Renal pelvis (tissue), 4 donors: ENCODE results near the gene MANSC1. TPM values are rescaled to one million over a fixed set of nuclear protein-coding genes. Genes with fewer than 3 reads are reported as not detected.

ENCODE experiments used
- DNase-seq: peaks from one replicate; pipeline ENCODE4 v3.0.0-alpha.2; 2013
- polyA plus RNA-seq, 3 donors: library from polyadenylated mRNA; unstranded; fragments of 120-200 nt; gene quantifications; one replicate each; pipeline ENCODE4 v1.2.1, GENCODE V29; 2013; ENCODE audit not compliant: insufficient read length in 3 of 3

The MANSC1 gene
- polyA plus RNA-seq, 3 donors, result 28.0 to 31.2 (median 29.9) TPM

DNA sequence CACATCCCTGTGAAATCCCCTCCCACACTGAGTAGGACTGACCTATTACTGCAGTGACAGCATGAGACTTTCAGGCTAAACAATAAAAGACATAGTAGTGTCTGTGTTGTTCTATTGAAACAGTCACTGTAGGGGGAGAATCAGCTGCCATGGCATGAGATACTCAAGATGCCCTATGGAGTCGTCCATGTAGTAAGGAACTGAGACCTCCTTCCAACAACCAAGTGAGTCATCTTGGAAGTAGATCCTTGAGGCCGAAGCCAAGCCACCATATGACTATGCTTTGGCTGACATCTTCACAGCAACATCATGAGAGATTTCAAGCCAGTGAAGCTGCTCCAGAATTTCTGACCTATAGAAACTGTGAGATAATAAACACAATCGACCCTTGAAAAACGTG is 71.1 kb downstream of the MANSC1 start:
- DNase-seq, result no peak

Other genes with a start within 250 kb of the MANSC1 start
- gene LRP6, start 83.2 kb downstream of the MANSC1 start, polyA plus RNA-seq, result 10 to 100 TPM; 61.7 to 68.0 (median 63.6) TPM
- gene BORCS5, start 6.8 kb upstream of the MANSC1 start, polyA plus RNA-seq, result 10 to 100 TPM in 1 of 3 donors, 1 to 10 TPM in 2; 7.9 to 11.0 (median 10.0) TPM
- gene DUSP16, start 212.6 kb upstream of the MANSC1 start, polyA plus RNA-seq, result 10 to 100 TPM; 24.1 to 28.4 (median 25.1) TPM